A549 (cell line): Measurements from ENCODE around the gene NKAIN4. TPM values are rescaled to one million over a fixed set of nuclear protein-coding genes. Genes with fewer than 3 reads are reported as not detected.

Experiments used
- ATAC-seq, 2 experiments: fragments of 200-7000 bp in 1 of 2; fragments of >200 bp in 1 of 2; cut with Nextera tagmentation in 1 of 2; cut with Tn5 transposase in 1 of 2; 3 replicates each; pipeline versions ENCODE4 v1.8.0 to v1.9.1; 2018 to 2020; ENCODE audit warnings: mild to moderate bottlenecking in 1 of 2, moderate library complexity in 1 of 2
- CTCF ChIA-PET: fragments of 300-600 bp; sonication (Branson Sonifier 250); formaldehyde crosslinking; extraction: SDS; loops from one replicate; lab custom pipeline; 2021; ENCODE audit warnings: antibody characterized with exemption, inconsistent platforms; lab: Yijun Ruan, JAX
- POLR2A ChIA-PET: fragments of 350-600 bp; formaldehyde crosslinking; extraction: SDS; loops from one replicate; lab custom pipeline; 2021; ENCODE audit warnings: antibody characterized with exemption, inconsistent platforms; lab: Yijun Ruan, JAX
- DNase-seq, 2 experiments: peaks; one replicate each; pipeline versions ENCODE4 v3.0.0 to v3.0.0-alpha.2; 2011 to 2016; ENCODE audit warnings: low read depth in 1 of 2, low spot score in 1 of 2
- FAIRE-seq: peaks from 2 replicates; lab custom pipeline; 2011; peaks lifted over from hg19 to GRCh38; lab: Jason Lieb, UNC
- H3K27ac ChIP-seq, 2 experiments: fragments of >200 bp; sonication (Bioruptor Twin); formaldehyde crosslinking; 3 replicates each; pipeline ENCODE4 v1.5.1; 2016 to 2017
- H3K4me1 ChIP-seq: fragments of >200 bp; sonication (Bioruptor Twin); formaldehyde crosslinking; 3 replicates; pipeline ENCODE4 v1.6.1; 2016
- H3K4me2 ChIP-seq: fragments of >200 bp; sonication (Bioruptor Twin); formaldehyde crosslinking; 3 replicates; pipeline ENCODE4 v1.6.1; 2016
- H3K4me3 ChIP-seq: fragments of >200 bp; sonication (Bioruptor Twin); formaldehyde crosslinking; 3 replicates; pipeline ENCODE4 v1.5.1; 2016
- H3K9me3 ChIP-seq: fragments of >200 bp; sonication (Bioruptor Twin); formaldehyde crosslinking; 3 replicates; pipeline ENCODE4 v1.6.1; 2016
- BCL3 ChIP-seq: fragments of >200 bp; sonication (Bioruptor Twin); formaldehyde crosslinking; IDR thresholded peaks from 3 replicates; pipeline ENCODE4 v1.6.1; 2016
- BHLHE40 ChIP-seq: IDR thresholded peaks from 2 replicates; pipeline ENCODE4 v1.6.1; 2012; ENCODE audit warnings: low read depth, low read length, inconsistent platforms
- CEBPB ChIP-seq, 2 experiments: fragments of >200 bp in 1 of 2; sonication (Bioruptor Twin) in 1 of 2; formaldehyde crosslinking in 1 of 2; IDR thresholded peaks; 2 replicates each; pipeline ENCODE4 v1.6.1; 2012 to 2016
- CHD2 ChIP-seq: fragments of 150-350 bp; IDR thresholded peaks from 2 replicates; pipeline ENCODE4 v1.6.1; 2014; ENCODE audit warnings: low read length; ENCODE audit not compliant: partially characterized antibody
- EHMT2 ChIP-seq: fragments of 200-600 bp; sonication (generic); IDR thresholded peaks from 2 replicates; pipeline ENCODE4 v1.6.1; 2016; ENCODE audit warnings: antibody characterized with exemption, low read depth, mild to moderate bottlenecking, moderate library complexity
- ESRRA ChIP-seq: fragments of 150-350 bp; IDR thresholded peaks from 2 replicates; pipeline ENCODE4 v1.6.1; 2014; ENCODE audit warnings: mild to moderate bottlenecking, low read length, borderline replicate concordance
- FOXS1 ChIP-seq: fragments of 250-450 bp; sonication (Bioruptor Pico); IDR thresholded peaks from 2 replicates; pipeline ENCODE4 v1.5.0; 2020; ENCODE audit warnings: mild to moderate bottlenecking, moderate library complexity
- HOXB5 ChIP-seq: fragments of 250-450 bp; sonication (Bioruptor Pico); IDR thresholded peaks from 2 replicates; pipeline ENCODE4 v1.5.0; 2020; ENCODE audit warnings: mild to moderate bottlenecking, moderate library complexity
- JUNB ChIP-seq: fragments of >200 bp; sonication (Bioruptor Twin); formaldehyde crosslinking; IDR thresholded peaks from 2 replicates; pipeline ENCODE4 v1.6.1; 2016
- KDM1A ChIP-seq: fragments of 200-600 bp; sonication (generic); IDR thresholded peaks from 2 replicates; pipeline ENCODE4 v1.6.1; 2016; ENCODE audit warnings: low read depth, mild to moderate bottlenecking
- KDM5A ChIP-seq: fragments of 200-600 bp; sonication (generic); IDR thresholded peaks from 2 replicates; pipeline ENCODE4 v1.6.1; 2016; ENCODE audit warnings: antibody characterized with exemption, mild to moderate bottlenecking
- MYC ChIP-seq: IDR thresholded peaks from 2 replicates; pipeline ENCODE4 v1.6.1; 2012; ENCODE audit warnings: mild to moderate bottlenecking, inconsistent platforms, low read length, improper control_type of control experiment, borderline replicate concordance
- PHF8 ChIP-seq: fragments of 200-600 bp; sonication (generic); IDR thresholded peaks from 2 replicates; pipeline ENCODE4 v1.6.1; 2016; ENCODE audit warnings: low read depth, mild to moderate bottlenecking, antibody characterized with exemption, moderate library complexity, borderline replicate concordance
- RAD21 ChIP-seq, 2 experiments: fragments of >200 bp in 1 of 2; sonication (Bioruptor Twin) in 1 of 2; formaldehyde crosslinking in 1 of 2; IDR thresholded peaks in 1 of 2; conservative IDR thresholded peaks in 1 of 2; 2 replicates in 1 of 2; 3 replicates in 1 of 2; pipeline ENCODE4 v1.6.1; 2012 to 2018; ENCODE audit warnings: inconsistent platforms in 1 of 2
- RFX5 ChIP-seq: fragments of 450-650 bp; IDR thresholded peaks from 2 replicates; pipeline ENCODE4 v1.7.1; 2014; ENCODE audit warnings: antibody characterized with exemption, mild to moderate bottlenecking, moderate library complexity
- SREBF2 ChIP-seq: fragments of 450-650 bp; IDR thresholded peaks from 2 replicates; pipeline ENCODE4 v1.6.1; 2014; ENCODE audit warnings: mild to moderate bottlenecking, moderate library complexity
- TP53 ChIP-seq: fragments of 250-450 bp; sonication (Bioruptor Pico); IDR thresholded peaks from 2 replicates; pipeline ENCODE4 v1.5.0; 2021; ENCODE audit warnings: mild to moderate bottlenecking, moderate library complexity
- ZFP36 ChIP-seq: fragments of 450-650 bp; IDR thresholded peaks from 2 replicates; pipeline ENCODE4 v1.6.1; 2014; ENCODE audit warnings: borderline replicate concordance; ENCODE audit not compliant: partially characterized antibody
- WGBS: methylation state at CpG from one replicate; pipeline ENCODE4 v1.1.6; 2017; ENCODE audit errors: missing lambda C conversion rate; 5-methylcytosine and 5-hydroxymethylcytosine counted together
- polyA plus RNA-seq, 4 experiments: library from polyadenylated mRNA; depleted of rRNA in 3 of 4; stranded (reverse); fragments of >200 nt; fragmentation: RNase III in 1 of 4; extraction: RNeasy Plus Mini Kit Qiagen cat#74134 plus additional on column Dnase treatment in 1 of 4; gene quantifications; 2 replicates in 3 of 4; 3 replicates in 1 of 4; pipeline ENCODE4 v1.2.3, GENCODE V29; 2011 to 2017
- TF ChIP-seq, protein P1 (sequence below): IDR thresholded peaks from 2 replicates; pipeline ENCODE4 v1.6.1; 2012
- TF ChIP-seq, protein P2 (sequence below): IDR thresholded peaks from 2 replicates; pipeline ENCODE4 v1.6.1; 2012; ENCODE audit warnings: low read depth, borderline replicate concordance

NKAIN4 gene
- polyA plus RNA-seq, 2 of the 4 experiments (the other 2 are of a cell fraction), result 5.8 to 9.7 TPM

GRCh38 chr20:63212792-63213191, 41.5 kb downstream of the NKAIN4 start:
- Histone ChIP-seq H3K9me3 (no peaks in the 10 kb centered on the region), H3K4me1 (peaks cover 49% of the 10 kb centered on the region), H3K4me3 (no peak overlapping the region), H3K27ac (no peak overlapping the region), H3K4me2 (peak overlapping the region; percentile 22; the same call in 2 of the 3 replicates)
- no peak for TF ChIP-seq RFX5
- no peak for TF ChIP-seq ESRRA
- no peak for TF ChIP-seq CEBPB (IDR thresholded peaks at IDR 0.05)
- TF ChIP-seq BHLHE40, result no peak
- no peak for TF ChIP-seq PHF8
- TF ChIP-seq BCL3, result no peak
- no peak for TF ChIP-seq FOXS1
- TF ChIP-seq, protein P1, sequence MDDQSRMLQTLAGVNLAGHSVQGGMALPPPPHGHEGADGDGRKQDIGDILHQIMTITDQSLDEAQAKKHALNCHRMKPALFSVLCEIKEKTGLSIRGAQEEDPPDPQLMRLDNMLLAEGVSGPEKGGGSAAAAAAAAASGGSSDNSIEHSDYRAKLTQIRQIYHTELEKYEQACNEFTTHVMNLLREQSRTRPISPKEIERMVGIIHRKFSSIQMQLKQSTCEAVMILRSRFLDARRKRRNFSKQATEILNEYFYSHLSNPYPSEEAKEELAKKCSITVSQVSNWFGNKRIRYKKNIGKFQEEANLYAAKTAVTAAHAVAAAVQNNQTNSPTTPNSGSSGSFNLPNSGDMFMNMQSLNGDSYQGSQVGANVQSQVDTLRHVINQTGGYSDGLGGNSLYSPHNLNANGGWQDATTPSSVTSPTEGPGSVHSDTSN, result no peak
- TF ChIP-seq JUNB, result no peak
- TF ChIP-seq EHMT2, result no peak
- TF ChIP-seq ZFP36, result no peak
- no peak for TF ChIP-seq KDM1A
- no peak for TF ChIP-seq SREBF2
- no peak for TF ChIP-seq RAD21 (conservative IDR thresholded peaks at IDR 0.05 in 1 of 2, IDR thresholded peaks at IDR 0.05 in 1 of 2)
- TF ChIP-seq CHD2, result no peak
- TF ChIP-seq, protein P2, sequence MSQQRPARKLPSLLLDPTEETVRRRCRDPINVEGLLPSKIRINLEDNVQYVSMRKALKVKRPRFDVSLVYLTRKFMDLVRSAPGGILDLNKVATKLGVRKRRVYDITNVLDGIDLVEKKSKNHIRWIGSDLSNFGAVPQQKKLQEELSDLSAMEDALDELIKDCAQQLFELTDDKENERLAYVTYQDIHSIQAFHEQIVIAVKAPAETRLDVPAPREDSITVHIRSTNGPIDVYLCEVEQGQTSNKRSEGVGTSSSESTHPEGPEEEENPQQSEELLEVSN, result no peak
- no peak for TF ChIP-seq KDM5A
- TF ChIP-seq MYC, result no peak
- FAIRE-seq (no peak), ATAC-seq (no peak), DNase-seq (no peak)
- ChIA-PET CTCF (interaction anchor here (1.0 to 6.4 kb wide), 11 partner anchors 8 to 283 kb away, joined by 3 to 60 read pairs (median 5); no protein-coding TSS in a partner anchor), POLR2A (no interaction called here)
- WGBS, result 81% methylated on average over 5 of the region's 5 CpGs

GRCh38 chr20:63212393-63212730, 41.9 kb downstream of the NKAIN4 start:
- FAIRE-seq (no peak), DNase-seq (no peak), ATAC-seq (no peak)
- H3K4me3 ChIP-seq, result no peak overlapping the region
- no peaks in the 10 kb centered on the region for H3K9me3 ChIP-seq
- 79% methylated on average over 5 of the region's 5 CpGs for WGBS
- no peak overlapping the region for H3K27ac ChIP-seq
- H3K4me1 ChIP-seq, result peaks cover 49% of the 10 kb centered on the region
- H3K4me2 ChIP-seq, result peak overlapping the region; percentile 22; the same call in 2 of the 3 replicates
- POLR2A ChIA-PET, result no interaction called here
- no peak for TF ChIP-seq HOXB5 (CRISPR knock-in tag)
- TF ChIP-seq EHMT2, result no peak
- no peak for TF ChIP-seq TP53
- TF ChIP-seq BCL3, result no peak
- CTCF ChIA-PET, result interaction anchor here (1.0 to 6.4 kb wide), 10 partner anchors 8 to 283 kb away, joined by 3 to 60 read pairs (median 4); no protein-coding TSS in a partner anchor
